A673 (cell line): ENCODE data around the gene NRXN3.

Source experiments
- CTCF ChIP-seq: fragments of 300-800, 200-600 bp; sonication (generic); conservative IDR thresholded peaks from 2 replicates; pipeline ENCODE4 v1.5.1; 2017; ENCODE audit warnings: low read depth, mild to moderate bottlenecking, antibody characterized with exemption, low read length, moderate library complexity, mixed read lengths
- EZH2 ChIP-seq: fragments of 200-600 bp; sonication (generic); IDR thresholded peaks from 2 replicates; pipeline ENCODE4 v1.6.1; 2017; ENCODE audit warnings: borderline replicate concordance, low read depth, mild to moderate bottlenecking, mixed read lengths, antibody characterized with exemption, low read length; ENCODE audit not compliant: poor library complexity, severe bottlenecking

- TF ChIP-seq CTCF (no peak), EZH2 (no peak)
These were observed 567.4 kb downstream of the NRXN3 start for GRCh38 chr14:78737601-78738000.
